Heart left ventricle (tissue), 16 donors: ENCODE measurements around the gene SCN1B. TPM values are rescaled to one million over a fixed set of nuclear protein-coding genes. Genes with fewer than 3 reads are reported as not detected.
A peak's percentile ranks its signal among the peaks of the same experiment; 100 is the strongest.

Experiments used
- ATAC-seq, 4 donors: fragments of 200-7000 bp; cut with Tn5 transposase; one replicate each; pipeline ENCODE4 v1.9.1; 2020 to 2022; ENCODE audit warnings: moderate library complexity in 4 of 4, mild to moderate bottlenecking in 3 of 4, moderate number of reproducible peaks in 1 of 4
- DNase-seq, 5 donors: peaks; one replicate each; pipeline ENCODE4 v3.0.0-alpha.2; 2020
- H3K27ac ChIP-seq, 12 donors: fragments of 200-600 bp; sonication (generic) in 4 of 12; one replicate each; pipeline versions ENCODE4 v1.5.0 to v1.8.0; 2016 to 2022; ENCODE audit warnings: mild to moderate bottlenecking in 2 of 12
- H3K27me3 ChIP-seq, 9 donors: fragments of 200-600 bp; sonication (generic) in 2 of 9; one replicate each; pipeline versions ENCODE4 v1.5.1 to v1.8.0; 2016 to 2022; ENCODE audit warnings: mild to moderate bottlenecking in 3 of 9
- H3K36me3 ChIP-seq, 9 donors: fragments of 200-600 bp; sonication (generic) in 2 of 9; one replicate each; pipeline versions ENCODE4 v1.5.0 to v1.8.0; 2018 to 2022; ENCODE audit warnings: mild to moderate bottlenecking in 2 of 9
- H3K4me1 ChIP-seq, 12 donors: fragments of 200-600 bp; sonication (generic) in 4 of 12; one replicate each; pipeline versions ENCODE4 v1.5.0 to v1.8.0; 2016 to 2022; ENCODE audit warnings: mild to moderate bottlenecking in 3 of 12
- H3K4me3 ChIP-seq, 12 donors: fragments of 200-600 bp; sonication (generic) in 4 of 12; one replicate each; pipeline versions ENCODE4 v1.5.0 to v1.8.0; 2017 to 2022; ENCODE audit warnings: mild to moderate bottlenecking in 9 of 12, moderate library complexity in 4 of 12
- H3K9me3 ChIP-seq, 12 donors: fragments of 200-600 bp; sonication (generic) in 4 of 12; one replicate each; pipeline versions ENCODE4 v1.5.0 to v1.8.0; 2016 to 2022; ENCODE audit warnings: mild to moderate bottlenecking in 1 of 12
- CTCF ChIP-seq, 12 donors: fragments of 200-600 bp; sonication (generic) in 4 of 12; IDR thresholded peaks; one replicate each; pipeline versions ENCODE4 v1.5.0 to v1.8.0; 2018 to 2022; ENCODE audit warnings: antibody characterized with exemption in 12 of 12, mild to moderate bottlenecking in 5 of 12
- POLR2A ChIP-seq, 2 donors: fragments of 450-650 bp; IDR thresholded peaks; one replicate each; pipeline ENCODE4 v1.6.1; 2017; ENCODE audit warnings: antibody characterized with exemption in 2 of 2, mild to moderate bottlenecking in 2 of 2, moderate library complexity in 2 of 2
- WGBS, 4 donors: extraction: QIAGEN DNeasy Blood & Tissue Kit in 2 of 4; methylation state at CpG; one replicate each; pipeline versions ENCODE4 v1.1.5 to v1.1.7; 2013 to 2018; 5-methylcytosine and 5-hydroxymethylcytosine counted together
- intact Hi-C, 10 donors: fragments of 100-400 bp; cut with DNase I; formaldehyde crosslinking; loops; one replicate each; pipeline versions ENCODE4 v1.11.1 to v1.14.2; 2022
- polyA plus RNA-seq, 2 donors: library from polyadenylated mRNA; stranded (reverse); fragments of 200-250 nt; gene quantifications; one replicate each; pipeline ENCODE4 v1.2.3, GENCODE V29; 2013
- total RNA-seq, 9 donors: library from RNA; depleted of rRNA in 2 of 9; stranded (reverse); fragments of >200 nt in 2 of 9; fragmentation: NEBNext Ultra II Directional in 3 of 9; extraction: Animal tissue kit (Norgen Biotek cat#: 25700) in 3 of 9; gene quantifications; one replicate each; pipeline versions ENCODE4 v1.1.0 to v1.2.4, GENCODE V29; 2016 to 2023
- donor health status: ischemic (EF 13 %, LVEDD 7.1; RV severe dilation, severe dysfunction).
- donor health status: healthy with polysubstance abuse.
- donor health status: DM: no; HTN: yes; CAD: no.
- donor health status: DM: no; HTN: no; CAD: no.
- donor health status: ischemic (EF 25% LVEDD 6.9; RV normal size, moderate dysfunction).
- donor health status: ischemic (EF 25% LVEDD 5.7; RV mildly dilated, moderate dysfunction).
- donor health status: healthy.
- donor health status: DM: yes; HTN: yes; CAD: no.
- donor health status: ischemic (EF 35%, LVEDD 5.7; RV mildly dilated, moderate dysfunction).
- donor health status: nonischemic (EF 11% LVEDD 7.7; RV severe dilation, severe dysfunction).
- donor health status: DM: yes; HTN: yes; CAD: no.
- donor health status: PGD.
- donor health status: ischemic (EF 29% LVEDD 5.4; RV normal size, mild dysfunction).
- donor health status: nonischemic (EF 23%, LVEDD 6.1; RV moderate dilation, normal function).

Gene SCN1B
- total and polyA plus RNA-seq, 11 donors = 19.7 to 68.3 (median 32.4) TPM

- Histone ChIP-seq H3K27ac (no peak overlapping the region), H3K4me3 (no peak overlapping the region), H3K4me1 (no peaks in the 10 kb centered on the region), H3K27me3 (peaks cover 0 to 7% (median 0%) of the 10 kb centered on the region in 9 donors), H3K9me3 (no peaks in the 10 kb centered on the region), H3K36me3 (no peaks in the 10 kb centered on the region)
- DNase-seq = peak in 1 of 5 donors; percentile 56
- ATAC-seq = peak in 1 of 4 donors; percentile 24
- WGBS, 4 donors = 87 to 91% (median 89%) methylated on average over 14 to 29 of the region's 29 CpGs
- intact Hi-C loops = loop anchor here in 3 of 10 donors (10.0 kb wide), 1 partner anchor 74 kb away; the partner anchor contains the start of genes FXYD1 (in 3 of the 3) and LGI4 (in 3 of the 3)
- TF ChIP-seq CTCF (IDR thresholded peaks at IDR 0.05) = no peak
- TF ChIP-seq POLR2A (IDR thresholded peaks at IDR 0.05) = no peak
Observed at GRCh38 chr19:35060160-35060855, 30.0 kb downstream of the SCN1B start.

GRCh38 chr19:35061583-35062373 is 31.5 kb downstream of the SCN1B start:
- WGBS, 4 donors = 63 to 72% (median 66%) methylated on average over 7 of the region's 7 CpGs
- ATAC-seq (no peak), DNase-seq (peak in 1 of 5 donors; percentile 28)

GRCh38 chr19:35062942-35063341 is 32.7 kb downstream of the SCN1B start:
- H3K36me3 ChIP-seq = no peaks in the 10 kb centered on the region
- intact Hi-C loops = loop anchor here in 3 of 10 donors (10.0 kb wide), 1 partner anchor 72 kb away; the partner anchor contains the start of genes FXYD1 (in 3 of the 3) and LGI4 (in 3 of the 3)
- no peaks in the 10 kb centered on the region for H3K27me3 ChIP-seq
- H3K9me3 ChIP-seq = peaks cover 0 to 3% (median 0%) of the 10 kb centered on the region in 12 donors
- no peak overlapping the region for H3K27ac ChIP-seq
- 85 to 93% (median 87%) methylated on average over 7 of the region's 7 CpGs for WGBS, 4 donors
- H3K4me1 ChIP-seq = peaks cover 0 to 5% (median 0%) of the 10 kb centered on the region in 12 donors
- H3K4me3 ChIP-seq = no peak overlapping the region
- no peak for TF ChIP-seq CTCF (IDR thresholded peaks at IDR 0.05)
- no peak for TF ChIP-seq POLR2A (IDR thresholded peaks at IDR 0.05)
- no peak for ATAC-seq
- no peak for DNase-seq

More at GRCh38 chr19:35061583-35062373, 31.5 kb downstream of the SCN1B start:
- Histone ChIP-seq H3K4me1 (no peaks in the 10 kb centered on the region), H3K4me3 (no peak overlapping the region), H3K36me3 (no peaks in the 10 kb centered on the region), H3K27me3 (peaks cover 0 to under 1% (median 0%) of the 10 kb centered on the region in 9 donors), H3K27ac (no peak overlapping the region), H3K9me3 (peaks cover 0 to 3% (median 0%) of the 10 kb centered on the region in 12 donors)
- TF ChIP-seq CTCF (IDR thresholded peaks at IDR 0.05) (no peak), POLR2A (IDR thresholded peaks at IDR 0.05) (no peak)
- intact Hi-C loops = loop anchor here in 3 of 10 donors (10.0 kb wide), 1 partner anchor 73 kb away; the partner anchor contains the start of genes FXYD1 (in 3 of the 3) and LGI4 (in 3 of the 3)
